Coronary artery (tissue), 2 donors: ENCODE results near the gene TCF7.
A peak's percentile ranks its signal among the peaks of the same experiment; 100 is the strongest.

Experiments
- DNase-seq: peaks from one replicate; pipeline ENCODE4 v3.0.0-alpha.2; 2017; ENCODE audit warnings: low spot score
- H3K27ac ChIP-seq, 2 donors: fragments of 200-600 bp; sonication (generic); one replicate each; pipeline ENCODE4 v1.5.1; 2016 to 2019
- H3K4me3 ChIP-seq: fragments of 200-600 bp; sonication (generic); 2 replicates; pipeline ENCODE4 v1.5.1; 2016; ENCODE audit warnings: mild to moderate bottlenecking, moderate library complexity
- TF ChIP-seq, protein P1 (sequence below): fragments of 200-600 bp; sonication (generic); IDR thresholded peaks from one replicate; pipeline ENCODE4 v1.5.1; 2019; ENCODE audit warnings: antibody characterized with exemption

The TCF7 gene

GRCh38 chr5:134120386-134121138 lies 6.1 kb downstream of the TCF7 start:
- TF ChIP-seq, protein P1, sequence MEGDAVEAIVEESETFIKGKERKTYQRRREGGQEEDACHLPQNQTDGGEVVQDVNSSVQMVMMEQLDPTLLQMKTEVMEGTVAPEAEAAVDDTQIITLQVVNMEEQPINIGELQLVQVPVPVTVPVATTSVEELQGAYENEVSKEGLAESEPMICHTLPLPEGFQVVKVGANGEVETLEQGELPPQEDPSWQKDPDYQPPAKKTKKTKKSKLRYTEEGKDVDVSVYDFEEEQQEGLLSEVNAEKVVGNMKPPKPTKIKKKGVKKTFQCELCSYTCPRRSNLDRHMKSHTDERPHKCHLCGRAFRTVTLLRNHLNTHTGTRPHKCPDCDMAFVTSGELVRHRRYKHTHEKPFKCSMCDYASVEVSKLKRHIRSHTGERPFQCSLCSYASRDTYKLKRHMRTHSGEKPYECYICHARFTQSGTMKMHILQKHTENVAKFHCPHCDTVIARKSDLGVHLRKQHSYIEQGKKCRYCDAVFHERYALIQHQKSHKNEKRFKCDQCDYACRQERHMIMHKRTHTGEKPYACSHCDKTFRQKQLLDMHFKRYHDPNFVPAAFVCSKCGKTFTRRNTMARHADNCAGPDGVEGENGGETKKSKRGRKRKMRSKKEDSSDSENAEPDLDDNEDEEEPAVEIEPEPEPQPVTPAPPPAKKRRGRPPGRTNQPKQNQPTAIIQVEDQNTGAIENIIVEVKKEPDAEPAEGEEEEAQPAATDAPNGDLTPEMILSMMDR, result no peak
- DNase-seq, result no peak

DNA sequence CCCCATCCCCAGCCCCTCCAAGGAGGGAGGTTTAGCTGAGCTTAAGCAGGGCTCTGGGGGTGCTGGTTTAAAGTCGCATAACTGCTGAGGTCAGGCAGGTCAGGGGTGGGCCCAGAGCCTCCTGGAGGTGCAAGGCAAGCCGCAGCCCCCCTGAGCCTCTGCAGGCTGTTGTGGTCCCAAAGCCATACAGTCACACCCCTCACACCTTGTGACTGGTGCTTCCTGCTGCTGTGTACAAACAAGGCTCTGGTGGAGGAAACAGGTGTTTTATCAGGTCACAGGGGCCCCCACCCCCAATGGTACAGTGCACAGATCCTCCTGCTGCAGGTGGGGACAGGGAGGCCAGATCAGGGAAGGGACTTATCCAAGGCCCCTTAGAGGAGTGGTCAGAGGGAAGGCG lies 8.0 kb downstream of the TCF7 start:
- Histone ChIP-seq H3K27ac (no peak overlapping the region), H3K4me3 (no peak overlapping the region)
- TF ChIP-seq, protein P1, result no peak
- DNase-seq, result no peak

More at GRCh38 chr5:134120386-134121138, 6.1 kb downstream of the TCF7 start:
- Histone ChIP-seq H3K27ac (no peak overlapping the region), H3K4me3 (no peak overlapping the region)

DNA sequence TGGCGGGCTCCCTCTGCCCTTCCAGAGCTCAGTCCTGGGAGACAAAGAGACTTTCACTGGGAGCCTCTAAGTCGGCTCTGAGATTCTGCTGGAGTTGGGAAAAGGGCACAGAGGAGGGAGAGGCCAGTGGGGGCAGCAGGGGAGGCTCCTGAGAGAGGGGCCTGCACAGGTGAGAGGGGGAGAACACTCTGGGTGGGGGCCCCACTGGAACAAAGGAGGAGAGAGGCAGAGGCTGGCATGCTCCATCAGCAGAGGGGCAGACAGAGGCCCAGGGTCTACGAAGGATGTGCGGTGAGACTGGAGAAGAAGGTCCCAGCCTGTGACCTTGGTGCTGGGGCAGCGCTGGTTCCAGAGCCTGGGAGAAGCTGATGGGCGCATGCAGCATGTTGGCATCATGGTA lies 8.9 kb downstream of the TCF7 start:
- H3K27ac ChIP-seq, result no peak overlapping the region
- no peak for DNase-seq

DNA sequence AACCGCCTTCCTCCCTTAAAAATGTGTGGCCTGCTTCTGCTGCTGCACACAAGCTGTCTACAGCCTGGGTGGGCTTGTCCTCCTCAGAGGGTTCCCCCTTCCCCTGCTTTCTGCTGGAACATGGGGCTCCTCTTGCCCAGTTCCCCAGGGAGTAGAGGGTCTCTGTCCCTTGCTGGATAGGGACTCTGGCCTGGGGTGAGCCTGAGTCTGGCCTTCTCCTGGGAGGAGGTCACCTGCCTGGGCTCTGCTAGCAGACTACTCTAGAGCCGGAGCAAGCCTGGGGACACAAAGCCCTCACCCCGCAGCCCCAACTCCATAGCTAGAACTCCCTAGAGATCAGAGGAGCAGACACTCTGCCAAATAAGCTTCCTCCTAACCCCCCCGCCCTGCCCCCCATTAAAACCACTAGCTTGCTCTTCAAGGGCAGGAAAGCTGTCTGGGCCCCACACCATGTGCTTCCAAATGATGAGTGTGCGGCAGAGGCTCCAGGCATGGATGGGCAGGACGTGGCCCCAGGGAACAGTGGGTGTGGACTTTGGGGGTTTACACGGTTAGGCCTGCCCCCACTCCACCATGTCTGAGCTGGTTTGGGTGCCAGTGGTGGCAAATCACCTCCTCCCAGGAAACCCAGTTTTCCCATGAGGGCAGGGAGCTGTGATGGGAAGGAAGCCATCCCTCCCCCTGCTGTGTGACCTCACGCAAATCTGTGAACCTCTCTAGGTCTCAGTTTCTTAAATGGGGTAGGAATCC lies 10.0 kb downstream of the TCF7 start:
- Histone ChIP-seq H3K4me3 (no peak overlapping the region), H3K27ac (peak overlapping the region; percentile 71 to 83)
- TF ChIP-seq, protein P1, result no peak
- no peak for DNase-seq

More for the DNA sequence above, 8.9 kb downstream of the TCF7 start:
- H3K4me3 ChIP-seq, result no peak overlapping the region
- TF ChIP-seq, protein P1, result no peak

GRCh38 chr5:134125039-134126015 lies 10.8 kb downstream of the TCF7 start:
- DNase-seq, result no peak
- Histone ChIP-seq H3K4me3 (no peak overlapping the region), H3K27ac (peak overlapping the region; percentile 71 to 83)
- TF ChIP-seq, protein P1, result no peak

DNA sequence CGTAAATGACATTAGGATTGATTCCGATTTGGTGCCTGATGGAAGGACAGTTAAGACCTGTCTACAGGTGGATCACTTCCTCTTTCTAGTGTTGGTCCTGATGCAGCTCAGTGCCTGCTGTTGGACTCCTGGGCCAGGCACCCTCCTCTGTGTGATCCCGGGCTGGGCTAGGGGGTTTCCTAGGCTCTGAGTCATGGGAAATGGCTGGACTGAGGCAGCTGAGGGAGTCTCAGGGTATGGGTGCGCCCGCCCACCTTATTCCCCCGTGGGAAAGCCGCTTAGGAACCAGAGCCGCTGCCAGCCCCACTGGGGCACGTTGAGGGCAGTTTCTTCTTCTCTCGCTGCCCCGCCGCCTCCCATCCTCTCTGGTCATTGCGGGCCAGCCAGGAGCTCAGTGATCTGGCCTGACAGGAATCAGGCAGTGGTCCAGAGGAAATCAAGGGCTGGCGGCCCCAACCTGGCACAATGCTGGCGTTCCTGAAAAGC lies 12.9 kb downstream of the TCF7 start:
- Histone ChIP-seq H3K27ac (no peak overlapping the region), H3K4me3 (no peak overlapping the region)
- TF ChIP-seq, protein P1, result no peak
- no peak for DNase-seq
